ENCODE data around the gene DDX27. TPM values are rescaled to one million over a fixed set of nuclear protein-coding genes. Genes with fewer than 3 reads are reported as not detected.

The DDX27 gene
- total RNA-seq, 2 experiments from 2014 or later = 116 to 126 TPM

GRCh38 chr20:49259284-49259683 lies 40.1 kb downstream of the DDX27 start:
- Histone ChIP-seq H3K27me3 (ENCODE audit: control insufficient read depth in 1 of 2, insufficient read depth in 2 of 2, low read length in 2 of 2) (no peaks in the 10 kb centered on the region), H3K9me3 (ENCODE audit: control insufficient read depth in 1 of 2, insufficient read depth in 1 of 2, low read length in 2 of 2) (no peaks in the 10 kb centered on the region), H3K36me3 (ENCODE audit: insufficient read depth, low read length) (peaks cover 94% of the 10 kb centered on the region), H3K27ac (ENCODE audit: low read depth in 1 of 2, low read length in 2 of 2) (no peak overlapping the region), H3K4me3 (ENCODE audit: low read length) (no peak overlapping the region), H3K4me1 (ENCODE audit: insufficient read depth, low read length) (peaks cover 2% of the 10 kb centered on the region)
- ChIA-PET POLR2A (no interaction called here), CTCF (no interaction called here)
- H3K4me3 Mint-ChIP-seq = no peak overlapping the region
- no peak for TF ChIP-seq CTCF (IDR thresholded peaks at IDR 0.05)
- H3K9me3 Mint-ChIP-seq = no peaks in the 10 kb centered on the region
- H3K4me1 Mint-ChIP-seq (ENCODE audit: low read depth) = peaks cover 3% of the 10 kb centered on the region
- peaks cover 94% of the 10 kb centered on the region for H3K36me3 Mint-ChIP-seq (ENCODE audit: low read depth)
- intact Hi-C loops (cut with DNase I, micrococcal nuclease) = no loop called here
- no peaks in the 10 kb centered on the region for H3K27me3 Mint-ChIP-seq
- no peak for DNase-seq
- no peak overlapping the region for H3K27ac Mint-ChIP-seq
- no peak for ATAC-seq (ENCODE audit: poor library complexity)

- no peak for DNase-seq
- Mint-ChIP-seq H3K4me1 (ENCODE audit: low read depth) (peaks cover 6% of the 10 kb centered on the region), H3K27ac (no peak overlapping the region), H3K4me3 (no peak overlapping the region), H3K36me3 (ENCODE audit: low read depth) (peaks cover 94% of the 10 kb centered on the region), H3K9me3 (no peaks in the 10 kb centered on the region), H3K27me3 (no peaks in the 10 kb centered on the region)
- no peak overlapping the region for H3K27ac ChIP-seq (ENCODE audit: low read depth in 1 of 2, low read length in 2 of 2)
- no peaks in the 10 kb centered on the region for H3K9me3 ChIP-seq (ENCODE audit: control insufficient read depth in 1 of 2, insufficient read depth in 1 of 2, low read length in 2 of 2)
- TF ChIP-seq CTCF (IDR thresholded peaks at IDR 0.05) = no peak
- H3K27me3 ChIP-seq (ENCODE audit: control insufficient read depth in 1 of 2, insufficient read depth in 2 of 2, low read length in 2 of 2) = no peaks in the 10 kb centered on the region
- H3K4me1 ChIP-seq (ENCODE audit: insufficient read depth, low read length) = peaks cover 2% of the 10 kb centered on the region
- CTCF ChIA-PET = interaction anchor here (0.7 kb wide), 1 partner anchor 214 kb away, joined by 3 read pairs; no protein-coding TSS in a partner anchor
- POLR2A ChIA-PET = no interaction called here
- ATAC-seq (ENCODE audit: poor library complexity) = no peak
- intact Hi-C loops (cut with DNase I, micrococcal nuclease) = no loop called here
- no peak overlapping the region for H3K4me3 ChIP-seq (ENCODE audit: low read length)
- peaks cover 94% of the 10 kb centered on the region for H3K36me3 ChIP-seq (ENCODE audit: insufficient read depth, low read length)
These were observed 40.6 kb downstream of the DDX27 start for GRCh38 chr20:49259799-49260198.

- Mint-ChIP-seq H3K4me3 (no peak overlapping the region), H3K4me1 (ENCODE audit: low read depth) (peaks cover 6% of the 10 kb centered on the region), H3K9me3 (no peaks in the 10 kb centered on the region), H3K27me3 (no peaks in the 10 kb centered on the region), H3K36me3 (ENCODE audit: low read depth) (peaks cover 95% of the 10 kb centered on the region), H3K27ac (no peak overlapping the region)
- Histone ChIP-seq H3K4me1 (ENCODE audit: insufficient read depth, low read length) (peaks cover 2% of the 10 kb centered on the region), H3K27me3 (ENCODE audit: control insufficient read depth in 1 of 2, insufficient read depth in 2 of 2, low read length in 2 of 2) (no peaks in the 10 kb centered on the region), H3K36me3 (ENCODE audit: insufficient read depth, low read length) (peaks cover 94% of the 10 kb centered on the region), H3K9me3 (ENCODE audit: control insufficient read depth in 1 of 2, insufficient read depth in 1 of 2, low read length in 2 of 2) (no peaks in the 10 kb centered on the region), H3K4me3 (ENCODE audit: low read length) (no peak overlapping the region), H3K27ac (ENCODE audit: low read depth in 1 of 2, low read length in 2 of 2) (no peak overlapping the region)
- ChIA-PET POLR2A (interaction anchor here (0.9 kb wide), 1 partner anchor 19 kb away, joined by 3 read pairs; no protein-coding TSS in a partner anchor), CTCF (interaction anchor here (0.6 to 0.7 kb wide), 2 partner anchors 41 to 214 kb away, joined by 3 read pairs; partner anchors contain the start of gene DDX27)
- no peak for TF ChIP-seq CTCF (IDR thresholded peaks at IDR 0.05)
- intact Hi-C loops (cut with DNase I, micrococcal nuclease) = no loop called here
- DNase-seq (no peak), ATAC-seq (ENCODE audit: poor library complexity) (no peak)
These were observed 41.0 kb downstream of the DDX27 start for GRCh38 chr20:49260218-49260617.
